ENCODE results near the gene IFTAP.

- TF ChIP-seq CTCF (IDR thresholded peaks at IDR 0.05) (no peak), POLR2A (IDR thresholded peaks at IDR 0.05) (no peak)
Observed at GRCh38 chr11:36693139-36693843, 99.0 kb downstream of the IFTAP start.
